Panc1 (cell line): ENCODE results near the gene PLXNA2. TPM values are rescaled to one million over a fixed set of nuclear protein-coding genes. Genes with fewer than 3 reads are reported as not detected.

Source experiments
- ATAC-seq: fragments of 200-7000 bp; cut with Tn5 transposase; 2 replicates; pipeline ENCODE4 v1.9.1; 2020; ENCODE audit warnings: mild to moderate bottlenecking, moderate library complexity
- BruUV-seq: library from RNA; stranded (reverse); fragments of 400-500 nt; replicated peaks from 2 replicates; lab custom pipeline; 2021; lab: Mats Ljungman, UMichigan
- CTCF ChIA-PET: fragments of 300-600 bp; sonication (Branson Sonifier 250); formaldehyde crosslinking; loops from one replicate; lab custom pipeline; 2022; ENCODE audit warnings: antibody characterized with exemption; lab: Charles Lee
- POLR2A ChIA-PET: fragments of 300-600 bp; sonication (Branson Sonifier 250); formaldehyde crosslinking; loops from one replicate; lab custom pipeline; 2022; ENCODE audit warnings: antibody characterized with exemption; lab: Charles Lee
- DNase-seq: peaks from one replicate; pipeline ENCODE4 v3.0.0-alpha.2; 2010; ENCODE audit warnings: low read depth, low spot score
- H3K27ac ChIP-seq: 2 replicates; pipeline ENCODE4 v1.5.1; 2011; ENCODE audit warnings: mild to moderate bottlenecking, low read length, inconsistent platforms
- H3K27me3 ChIP-seq: fragments of 200-500 bp; sonication (Bioruptor generic); 2 replicates; pipeline ENCODE4 v1.6.0; 2014; ENCODE audit warnings: low read length, inconsistent platforms; ENCODE audit not compliant: control insufficient read depth, insufficient read depth
- H3K36me3 ChIP-seq: fragments of 200-500 bp; sonication (Bioruptor generic); 2 replicates; pipeline ENCODE4 v1.5.1; 2014; ENCODE audit warnings: inconsistent platforms, mild to moderate bottlenecking, low read length, moderate library complexity; ENCODE audit not compliant: control insufficient read depth, insufficient read depth
- H3K4me1 ChIP-seq: 2 replicates; pipeline ENCODE4 v1.5.1; 2011; ENCODE audit warnings: inconsistent platforms, mild to moderate bottlenecking, low read length, moderate library complexity; ENCODE audit not compliant: control insufficient read depth, insufficient read depth
- H3K4me3 ChIP-seq, 2 experiments: 2 replicates each; pipeline ENCODE4 v1.5.1; 2011 to 2012; ENCODE audit warnings: low read depth in 2 of 2, low read length in 2 of 2, mild to moderate bottlenecking in 2 of 2, inconsistent platforms in 1 of 2, moderate library complexity in 1 of 2
- H3K9me3 ChIP-seq: fragments of 200-500 bp; sonication (Bioruptor generic); 2 replicates; pipeline ENCODE4 v1.5.1; 2014; ENCODE audit warnings: low read depth, mild to moderate bottlenecking, inconsistent platforms, low read length, moderate library complexity; ENCODE audit not compliant: control insufficient read depth, insufficient read depth
- CTCF ChIP-seq: fragments of 450-650 bp; IDR thresholded peaks from 2 replicates; pipeline ENCODE4 v1.5.1; 2017; ENCODE audit warnings: mild to moderate bottlenecking
- POLR2AphosphoS5 ChIP-seq: IDR thresholded peaks from 2 replicates; pipeline ENCODE4 v1.6.1; 2012; ENCODE audit warnings: mild to moderate bottlenecking, low read depth, low read length, moderate library complexity
- REST ChIP-seq, 2 experiments: IDR thresholded peaks; 2 replicates each; pipeline ENCODE4 v1.6.1; 2011 to 2012; ENCODE audit warnings: low read depth in 2 of 2, control low read depth in 1 of 2, low read length in 1 of 2, mild to moderate bottlenecking in 1 of 2, moderate library complexity in 1 of 2; ENCODE audit not compliant: insufficient read depth in 1 of 2
- SIN3A ChIP-seq: IDR thresholded peaks from 2 replicates; pipeline ENCODE4 v1.6.1; 2012; ENCODE audit warnings: low read depth, mild to moderate bottlenecking, low read length, moderate library complexity, borderline replicate concordance; ENCODE audit not compliant: insufficient read depth
- TCF7L2 ChIP-seq: IDR thresholded peaks from 2 replicates; pipeline ENCODE4 v1.6.1; 2011; ENCODE audit warnings: mild to moderate bottlenecking, low read depth, low read length, inconsistent platforms
- in situ Hi-C: cut with HindIII; loops from 2 replicates; pipeline ENCODE4 v1.10.0; 2016; ENCODE audit warnings: low sequenced_read_pairs, low pct_unique_long_range_greater_than_20kb
- intact Hi-C: fragments of 100-400 bp; cut with micrococcal nuclease; formaldehyde crosslinking; loops from one replicate; pipeline ENCODE4 v1.10.0; 2022; ENCODE audit not compliant: unreplicated experiment
- total RNA-seq: library from RNA; stranded (reverse); gene quantifications from one replicate; pipeline ENCODE4 v1.2.1, GENCODE V29; 2021; ENCODE audit not compliant: unreplicated experiment

Gene PLXNA2
- total RNA-seq, 1 experiment from 2014 or later: 0.98 TPM

- ATAC-seq (no peak), DNase-seq (no peak)
- POLR2A ChIA-PET: no interaction called here
- no peaks in the 10 kb centered on the region for H3K36me3 ChIP-seq
- H3K4me1 ChIP-seq: no peaks in the 10 kb centered on the region
- in situ Hi-C loops (no loop called here), intact Hi-C loops (no loop called here)
- H3K27me3 ChIP-seq: no peaks in the 10 kb centered on the region; the same call in 1 of the 2 replicates
- H3K9me3 ChIP-seq: no peaks in the 10 kb centered on the region
- no peak for TF ChIP-seq POLR2AphosphoS5
- no peak for TF ChIP-seq CTCF
- no peak for TF ChIP-seq TCF7L2
- no peak for TF ChIP-seq SIN3A
- TF ChIP-seq REST (IDR thresholded peaks at IDR 0.05; ENCODE audit: insufficient read depth in 1 of 2, low read depth in 2 of 2, low read length in 1 of 2): no peak
- no peak overlapping the region for H3K4me3 ChIP-seq
- no peak overlapping the region for H3K27ac ChIP-seq
- no TSS peak for BruUV-seq
- CTCF ChIA-PET: no interaction called here
Observed at GRCh38 chr1:208118841-208119606, 125.2 kb downstream of the PLXNA2 start.

DNA sequence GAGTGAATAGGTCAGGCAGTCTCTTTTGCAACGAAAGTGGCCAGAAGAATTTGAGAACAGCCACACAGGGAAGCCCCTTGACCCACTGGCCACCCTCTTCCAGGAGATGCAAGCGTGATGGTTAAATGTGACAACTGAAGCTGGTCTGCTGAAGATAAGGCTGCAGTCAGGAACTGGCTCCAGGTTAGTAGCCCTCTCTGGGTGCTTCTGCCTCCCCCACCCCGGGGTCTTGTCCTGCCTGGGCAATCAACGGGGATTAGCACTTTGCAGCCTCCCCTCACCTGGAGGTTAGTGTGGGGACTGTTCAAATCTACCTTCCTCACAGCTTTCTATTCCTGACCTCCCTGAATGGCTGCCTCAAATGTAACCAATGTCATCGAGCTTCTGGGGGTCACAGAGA is 125.9 kb downstream of the PLXNA2 start:
- no peak for ATAC-seq
- H3K4me3 ChIP-seq: no peak overlapping the region
- in situ Hi-C loops: no loop called here
- no peak overlapping the region for H3K27ac ChIP-seq
- no peaks in the 10 kb centered on the region for H3K9me3 ChIP-seq
- no peaks in the 10 kb centered on the region for H3K36me3 ChIP-seq
- no peaks in the 10 kb centered on the region for H3K4me1 ChIP-seq
- TF ChIP-seq REST (IDR thresholded peaks at IDR 0.05; ENCODE audit: insufficient read depth in 1 of 2, low read depth in 2 of 2, low read length in 1 of 2) (no peak), TCF7L2 (no peak), SIN3A (no peak), CTCF (no peak), POLR2AphosphoS5 (no peak)
- no peaks in the 10 kb centered on the region; the same call in 1 of the 2 replicates for H3K27me3 ChIP-seq
- BruUV-seq: no TSS peak
- intact Hi-C loops: no loop called here
- POLR2A ChIA-PET: no interaction called here
- CTCF ChIA-PET: no interaction called here
- no peak for DNase-seq
